ENCODE measurements around the gene C10orf95. TPM values are rescaled to one million over a fixed set of nuclear protein-coding genes. Genes with fewer than 3 reads are reported as not detected.

The C10orf95 gene
- total RNA-seq, 2 donors from 2014 or later, result 0.21 TPM; not detected in 1

GRCh38 chr10:102406815-102407214 is 44.5 kb downstream of the C10orf95 start:
- Mint-ChIP-seq H3K4me1 (ENCODE audit: low read depth) (peaks cover 58% of the 10 kb centered on the region), H3K27ac (no peak overlapping the region), H3K9me3 (no peaks in the 10 kb centered on the region), H3K27me3 (ENCODE audit: low read depth) (peaks cover 7% of the 10 kb centered on the region), H3K4me3 (no peak overlapping the region), H3K36me3 (ENCODE audit: insufficient read depth in 2 of 2) (peaks cover 0 to 2% of the 10 kb centered on the region in 2 donors)
- ATAC-seq (replicated peaks in 1 of 2) (no peak), DNase-seq (no peak)

- Mint-ChIP-seq H3K4me1 (ENCODE audit: low read depth) (peaks cover 46% of the 10 kb centered on the region), H3K4me3 (no peak overlapping the region), H3K36me3 (ENCODE audit: insufficient read depth in 2 of 2) (peaks cover 0 to 2% of the 10 kb centered on the region in 2 donors), H3K9me3 (no peaks in the 10 kb centered on the region), H3K27ac (peak overlapping the region; percentile 62), H3K27me3 (ENCODE audit: low read depth) (peaks cover 7% of the 10 kb centered on the region)
- DNase-seq (no peak), ATAC-seq (replicated peaks in 1 of 2) (no peak)
These were observed 45.7 kb downstream of the C10orf95 start for GRCh38 chr10:102405632-102406031.

- no peak for DNase-seq
- peaks cover 7% of the 10 kb centered on the region for H3K27me3 Mint-ChIP-seq (ENCODE audit: low read depth)
These were observed 46.2 kb downstream of the C10orf95 start for GRCh38 chr10:102405108-102405571.

GRCh38 chr10:102404361-102405107 is 46.8 kb downstream of the C10orf95 start:
- no peak for ATAC-seq (replicated peaks in 1 of 2)
- peaks cover 49% of the 10 kb centered on the region for H3K4me1 Mint-ChIP-seq (ENCODE audit: low read depth)
- H3K36me3 Mint-ChIP-seq (ENCODE audit: insufficient read depth in 2 of 2), result peaks cover 6% of the 10 kb centered on the region in 2 donors
- H3K9me3 Mint-ChIP-seq, result no peaks in the 10 kb centered on the region
- H3K4me3 Mint-ChIP-seq, result no peak overlapping the region
- H3K27ac Mint-ChIP-seq, result no peak overlapping the region
- peaks cover 2% of the 10 kb centered on the region for H3K27me3 Mint-ChIP-seq (ENCODE audit: low read depth)
- DNase-seq, result no peak

More at GRCh38 chr10:102405108-102405571, 46.2 kb downstream of the C10orf95 start:
- H3K4me1 Mint-ChIP-seq (ENCODE audit: low read depth), result peaks cover 49% of the 10 kb centered on the region
- H3K9me3 Mint-ChIP-seq, result no peaks in the 10 kb centered on the region
- peaks cover 4% of the 10 kb centered on the region in 2 donors for H3K36me3 Mint-ChIP-seq (ENCODE audit: insufficient read depth in 2 of 2)
- ATAC-seq (replicated peaks in 1 of 2), result no peak
- no peak overlapping the region for H3K4me3 Mint-ChIP-seq
- H3K27ac Mint-ChIP-seq, result no peak overlapping the region

- Mint-ChIP-seq H3K4me1 (ENCODE audit: low read depth) (peaks cover 50% of the 10 kb centered on the region), H3K36me3 (ENCODE audit: insufficient read depth in 2 of 2) (peaks cover 9 to 15% of the 10 kb centered on the region in 2 donors), H3K27me3 (ENCODE audit: low read depth) (no peaks in the 10 kb centered on the region), H3K4me3 (no peak overlapping the region), H3K9me3 (no peaks in the 10 kb centered on the region), H3K27ac (no peak overlapping the region)
- ATAC-seq (replicated peaks in 1 of 2), result no peak
- DNase-seq, result no peak
These were observed 48.2 kb downstream of the C10orf95 start for GRCh38 chr10:102403115-102403514.

- peaks cover 50% of the 10 kb centered on the region for H3K4me1 Mint-ChIP-seq (ENCODE audit: low read depth)
- no peaks in the 10 kb centered on the region for H3K27me3 Mint-ChIP-seq (ENCODE audit: low read depth)
- H3K27ac Mint-ChIP-seq, result no peak overlapping the region
- DNase-seq (no peak), ATAC-seq (replicated peaks in 1 of 2) (no peak)
- no peak overlapping the region for H3K4me3 Mint-ChIP-seq
- no peaks in the 10 kb centered on the region for H3K9me3 Mint-ChIP-seq
- peaks cover 10 to 21% of the 10 kb centered on the region in 2 donors for H3K36me3 Mint-ChIP-seq (ENCODE audit: insufficient read depth in 2 of 2)
These were observed 48.8 kb downstream of the C10orf95 start for GRCh38 chr10:102402512-102402896.

- peaks cover 52% of the 10 kb centered on the region for H3K4me1 Mint-ChIP-seq (ENCODE audit: low read depth)
- DNase-seq (no peak), ATAC-seq (replicated peaks in 1 of 2) (no peak)
- H3K9me3 Mint-ChIP-seq, result no peaks in the 10 kb centered on the region
- no peak overlapping the region for H3K27ac Mint-ChIP-seq
- peaks cover 10 to 24% of the 10 kb centered on the region in 2 donors for H3K36me3 Mint-ChIP-seq (ENCODE audit: insufficient read depth in 2 of 2)
- no peaks in the 10 kb centered on the region for H3K27me3 Mint-ChIP-seq (ENCODE audit: low read depth)
- H3K4me3 Mint-ChIP-seq, result no peak overlapping the region
These were observed 49.4 kb downstream of the C10orf95 start for GRCh38 chr10:102401735-102402511.

GRCh38 chr10:102401342-102401654 is 50.0 kb downstream of the C10orf95 start:
- no peak for DNase-seq
- no peak for ATAC-seq (replicated peaks in 1 of 2)
- H3K4me3 Mint-ChIP-seq, result peak overlapping the region in 1 of 2 donors; percentile 37
- peaks cover 11 to 29% of the 10 kb centered on the region in 2 donors for H3K36me3 Mint-ChIP-seq (ENCODE audit: insufficient read depth in 2 of 2)
- no peaks in the 10 kb centered on the region for H3K27me3 Mint-ChIP-seq (ENCODE audit: low read depth)
- H3K27ac Mint-ChIP-seq, result no peak overlapping the region
- peaks cover 52% of the 10 kb centered on the region for H3K4me1 Mint-ChIP-seq (ENCODE audit: low read depth)
- H3K9me3 Mint-ChIP-seq, result no peaks in the 10 kb centered on the region

GRCh38 chr10:102400598-102401341 is 50.6 kb downstream of the C10orf95 start:
- DNase-seq (no peak), ATAC-seq (replicated peaks in 1 of 2) (no peak)
- Mint-ChIP-seq H3K4me1 (ENCODE audit: low read depth) (peaks cover 49% of the 10 kb centered on the region), H3K9me3 (no peaks in the 10 kb centered on the region), H3K27me3 (ENCODE audit: low read depth) (no peaks in the 10 kb centered on the region), H3K4me3 (peak overlapping the region in 1 of 2 donors; percentile 96), H3K27ac (no peak overlapping the region), H3K36me3 (ENCODE audit: insufficient read depth in 2 of 2) (peaks cover 15 to 33% of the 10 kb centered on the region in 2 donors)

- Mint-ChIP-seq H3K4me1 (ENCODE audit: low read depth) (peaks cover 42% of the 10 kb centered on the region), H3K9me3 (no peaks in the 10 kb centered on the region), H3K27ac (no peak overlapping the region), H3K4me3 (peak overlapping the region; percentile 75 to 96), H3K36me3 (ENCODE audit: insufficient read depth in 2 of 2) (peaks cover 15 to 36% of the 10 kb centered on the region in 2 donors), H3K27me3 (ENCODE audit: low read depth) (no peaks in the 10 kb centered on the region)
- DNase-seq, result no peak
- no peak for ATAC-seq (replicated peaks in 1 of 2)
These were observed 51.3 kb downstream of the C10orf95 start for GRCh38 chr10:102400076-102400475.
